ENCODE data around the gene ZNF460. TPM values are rescaled to one million over a fixed set of nuclear protein-coding genes. Genes with fewer than 3 reads are reported as not detected.

Gene ZNF460
- total and polyA plus RNA-seq, 2 donors (not counting 1 experiment from before 2014, with no cell fraction given) = 8.4 to 90.5 TPM

- ChIA-PET CTCF (no interaction called here), POLR2A (no interaction called here)
- Histone ChIP-seq H3K27me3 (replicated peaks in 1 of 4; ENCODE audit: control extremely low read depth in 1 of 4, control insufficient read depth in 3 of 4, insufficient read depth in 4 of 4, low read length in 3 of 4) (no peaks in the 10 kb centered on the region), H3K36me3 (replicated peaks in 1 of 2; ENCODE audit: control extremely low read depth in 1 of 2, control insufficient read depth in 1 of 2, extremely low read depth in 1 of 2, insufficient read depth in 2 of 2, low read length in 1 of 2) (peaks cover 3 to 8% of the 10 kb centered on the region in 2 experiments), H4K20me1 (ENCODE audit: control insufficient read depth, insufficient read depth, low read length, poor library complexity, severe bottlenecking) (no peaks in the 10 kb centered on the region), H3K9me3 (ENCODE audit: control extremely low read depth in 1 of 3, control insufficient read depth in 2 of 3, insufficient read depth in 1 of 3, low read length in 2 of 3) (no peaks in the 10 kb centered on the region), H3K4me2 (replicated peaks; ENCODE audit: low read depth, low read length, poor library complexity, severe bottlenecking) (no peak overlapping the region), H3K4me1 (ENCODE audit: control insufficient read depth in 2 of 2, insufficient read depth in 2 of 2, low read length in 2 of 2) (peaks cover 0 to 20% of the 10 kb centered on the region in 2 donors), H3K9ac (ENCODE audit: low read length) (no peak overlapping the region), H3K79me2 (ENCODE audit: control insufficient read depth, insufficient read depth, low read length) (no peaks in the 10 kb centered on the region), H3K27ac (ENCODE audit: low read length in 2 of 2) (no peak overlapping the region), H3K4me3 (ENCODE audit: control extremely low read depth in 1 of 5, extremely low read depth in 1 of 5, insufficient read depth in 1 of 5, low read depth in 2 of 5, low read length in 4 of 5) (no peak overlapping the region), H2AFZ (ENCODE audit: insufficient read depth, low read depth, low read length, poor library complexity, severe bottlenecking) (no peak overlapping the region)
- WGBS (ENCODE audit: insufficient coverage) = 100% methylated on average over 6 of the region's 8 CpGs
- intact Hi-C loops (cut with micrococcal nuclease) = no loop called here
- no peaks in the 10 kb centered on the region for H3K27me3 Mint-ChIP-seq
- no peak overlapping the region for H3K4me3 Mint-ChIP-seq
- H3K4me1 Mint-ChIP-seq = peaks cover 26% of the 10 kb centered on the region
- no peak overlapping the region for H3K27ac Mint-ChIP-seq
- no peak for DNase-seq
- TF ChIP-seq CTCF (IDR thresholded peaks at IDR 0.05) (no peak), EZH2 (IDR thresholded peaks at IDR 0.05; ENCODE audit: borderline replicate concordance, insufficient read depth, low read depth, low read length, poor library complexity, severe bottlenecking) (no peak)
- ATAC-seq (ENCODE audit: low read depth) = no peak
- no peaks in the 10 kb centered on the region for H3K9me3 Mint-ChIP-seq (ENCODE audit: insufficient read depth)
Measured at GRCh38 chr19:57271280-57271679, 9.0 kb upstream of the ZNF460 start.

- H3K27ac Mint-ChIP-seq = no peak overlapping the region
- no peaks in the 10 kb centered on the region for H3K9me3 ChIP-seq (ENCODE audit: control extremely low read depth in 1 of 3, control insufficient read depth in 2 of 3, insufficient read depth in 1 of 3, low read length in 2 of 3)
- ATAC-seq (ENCODE audit: low read depth) (no peak), DNase-seq (no peak)
- CTCF ChIA-PET = no interaction called here
- intact Hi-C loops (cut with micrococcal nuclease) = no loop called here
- TF ChIP-seq EZH2 (IDR thresholded peaks at IDR 0.05; ENCODE audit: borderline replicate concordance, insufficient read depth, low read depth, low read length, poor library complexity, severe bottlenecking) (no peak), CTCF (IDR thresholded peaks at IDR 0.05) (no peak)
- H3K9ac ChIP-seq (ENCODE audit: low read length) = no peak overlapping the region
- H3K27me3 ChIP-seq (replicated peaks in 1 of 4; ENCODE audit: control extremely low read depth in 1 of 4, control insufficient read depth in 3 of 4, insufficient read depth in 4 of 4, low read length in 3 of 4) = no peaks in the 10 kb centered on the region
- WGBS (ENCODE audit: insufficient coverage) = no CpG with 5 or more reads among the region's 1 CpG
- peaks cover 0 to 20% of the 10 kb centered on the region in 2 donors for H3K4me1 ChIP-seq (ENCODE audit: control insufficient read depth in 2 of 2, insufficient read depth in 2 of 2, low read length in 2 of 2)
- H3K27ac ChIP-seq (ENCODE audit: low read length in 2 of 2) = no peak overlapping the region
- H3K4me3 ChIP-seq (ENCODE audit: control extremely low read depth in 1 of 5, extremely low read depth in 1 of 5, insufficient read depth in 1 of 5, low read depth in 2 of 5, low read length in 4 of 5) = no peak overlapping the region
- no peaks in the 10 kb centered on the region for H3K27me3 Mint-ChIP-seq
- no peaks in the 10 kb centered on the region for H3K9me3 Mint-ChIP-seq (ENCODE audit: insufficient read depth)
- no peak overlapping the region for H2AFZ ChIP-seq (ENCODE audit: insufficient read depth, low read depth, low read length, poor library complexity, severe bottlenecking)
- H3K4me2 ChIP-seq (replicated peaks; ENCODE audit: low read depth, low read length, poor library complexity, severe bottlenecking) = no peak overlapping the region
- H3K79me2 ChIP-seq (ENCODE audit: control insufficient read depth, insufficient read depth, low read length) = no peaks in the 10 kb centered on the region
- H3K36me3 ChIP-seq (replicated peaks in 1 of 2; ENCODE audit: control extremely low read depth in 1 of 2, control insufficient read depth in 1 of 2, extremely low read depth in 1 of 2, insufficient read depth in 2 of 2, low read length in 1 of 2) = peaks cover 3 to 8% of the 10 kb centered on the region in 2 experiments
- H3K4me1 Mint-ChIP-seq = peaks cover 21% of the 10 kb centered on the region
- no peaks in the 10 kb centered on the region for H4K20me1 ChIP-seq (ENCODE audit: control insufficient read depth, insufficient read depth, low read length, poor library complexity, severe bottlenecking)
- POLR2A ChIA-PET = interaction anchor here (0.6 kb wide), 2 partner anchors 10 to 610 kb away, joined by 3 to 7 read pairs; no protein-coding TSS in a partner anchor
- no peak overlapping the region for H3K4me3 Mint-ChIP-seq
Measured at GRCh38 chr19:57273014-57273413, 7.3 kb upstream of the ZNF460 start.
